Stimulated activated CD4-positive, alpha-beta T cell treated with anti-CD3 and anti-CD28 coated beads, TNF-alpha, amount 100 ng/mL, for 1 hour (primary cell): Measurements from ENCODE around the gene CBFB.
"Not testable (repeated sequence)": the region's sequence is repeated elsewhere in the genome, so short reads cannot be mapped to it uniquely, and the experiment has no call there.

Experiments
- DNase-seq, 3 donors: peaks; one replicate each; pipeline ENCODE4 v3.0.0-alpha.2; 2020; ENCODE audit warnings: low read depth in 3 of 3, low spot score in 1 of 3

Gene CBFB

DNA sequence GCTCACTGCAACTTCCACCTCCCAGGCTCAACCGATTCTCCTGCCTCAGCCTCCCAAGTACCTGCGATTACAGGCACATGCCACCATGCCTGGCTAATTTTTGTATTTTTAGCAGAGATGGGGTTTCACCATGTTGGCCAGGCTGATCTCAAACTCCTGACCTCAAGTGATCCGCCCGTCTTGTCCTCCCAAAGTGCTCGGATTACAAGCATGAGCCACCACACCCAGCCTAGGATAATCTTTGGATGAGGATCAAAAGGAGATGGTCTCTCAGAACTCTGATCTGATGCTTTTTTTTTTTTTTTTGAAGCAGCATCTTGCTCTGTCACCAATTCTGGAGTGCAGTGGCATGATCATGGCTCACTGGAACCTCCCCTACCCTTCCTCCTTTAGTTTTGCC is 93.8 kb downstream of the CBFB start:
- DNase-seq: not testable (repeated sequence)

DNA sequence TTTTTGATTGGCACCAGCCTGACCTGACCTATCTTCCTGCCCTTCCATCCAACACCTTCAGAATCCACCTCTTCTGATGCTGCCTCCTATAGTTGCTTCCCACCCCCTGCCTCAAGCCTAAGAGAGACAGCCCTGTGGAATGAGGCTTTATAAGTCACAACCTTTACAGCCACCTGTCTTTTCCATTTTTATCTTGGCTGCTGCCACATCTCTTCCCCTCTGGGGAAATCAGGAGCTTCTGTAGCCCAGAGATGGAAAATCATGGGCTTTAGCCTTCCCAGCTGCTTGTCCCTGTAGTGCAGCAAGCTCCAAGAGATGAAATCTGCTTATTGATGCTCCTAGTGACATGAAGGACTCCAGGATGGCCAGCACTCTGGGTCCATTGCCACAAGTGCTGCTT is 99.5 kb downstream of the CBFB start:
- DNase-seq: no peak

DNA sequence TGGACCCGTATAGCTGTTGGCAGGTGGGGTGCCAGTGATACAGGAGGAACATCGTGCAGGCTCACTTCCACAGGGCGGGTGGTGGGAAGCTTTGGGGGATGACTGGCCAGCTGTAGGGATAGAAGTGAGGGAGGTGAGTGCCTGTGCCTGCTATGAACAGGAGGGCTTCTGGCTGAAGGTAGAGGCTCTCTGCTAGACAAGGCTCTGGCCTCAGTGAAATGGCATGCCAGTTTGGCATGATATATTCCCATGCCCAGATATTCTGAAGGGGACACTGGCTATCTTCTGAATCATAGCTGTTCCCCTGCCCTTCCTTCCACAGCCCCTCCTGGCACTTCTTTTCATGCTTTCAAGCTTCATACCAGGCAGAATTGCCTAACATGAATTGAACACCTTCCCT is 99.9 kb downstream of the CBFB start:
- no peak for DNase-seq

DNA sequence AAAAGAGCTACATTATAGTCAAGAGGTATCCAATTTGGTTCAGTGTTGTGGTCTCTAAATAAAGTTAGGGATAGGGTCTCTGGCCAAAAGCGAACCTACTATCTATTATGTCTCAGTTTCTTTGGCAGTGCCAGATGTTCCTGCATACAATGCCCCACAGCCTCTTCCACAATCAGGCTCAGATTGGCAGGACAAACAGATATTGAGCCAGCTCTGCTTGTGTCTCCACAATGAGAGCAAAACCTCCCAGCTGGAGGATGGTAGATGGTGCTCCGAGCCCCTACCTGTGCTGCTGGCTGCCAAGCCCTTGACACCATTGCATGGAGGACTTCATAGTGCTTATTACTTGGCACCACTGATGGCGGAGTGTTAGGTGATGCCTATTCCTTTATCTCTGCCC is 100.5 kb downstream of the CBFB start:
- no peak for DNase-seq

GRCh38 chr16:67137605-67138004 is 108.7 kb downstream of the CBFB start:
- DNase-seq: no peak

DNA sequence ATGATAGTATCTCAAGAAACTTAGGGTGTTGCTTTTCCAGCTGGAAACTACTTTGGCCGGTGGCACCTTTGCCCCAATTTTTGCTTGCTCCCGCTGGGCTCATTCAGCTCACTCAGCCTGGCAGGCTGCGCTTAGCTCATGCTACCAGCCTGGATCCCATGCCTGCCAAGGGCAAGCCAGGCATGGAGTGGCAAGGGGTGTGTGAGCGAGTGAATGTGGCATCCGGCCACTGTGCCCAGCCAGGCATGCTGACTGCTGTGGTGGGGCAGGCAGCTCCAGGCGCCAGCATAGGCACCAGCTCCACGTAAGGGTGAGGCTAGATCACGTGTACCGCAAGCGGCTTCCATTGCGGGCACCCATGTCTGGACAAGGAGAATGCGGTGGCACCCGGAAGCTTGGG is 112.4 kb downstream of the CBFB start:
- no peak for DNase-seq

DNA sequence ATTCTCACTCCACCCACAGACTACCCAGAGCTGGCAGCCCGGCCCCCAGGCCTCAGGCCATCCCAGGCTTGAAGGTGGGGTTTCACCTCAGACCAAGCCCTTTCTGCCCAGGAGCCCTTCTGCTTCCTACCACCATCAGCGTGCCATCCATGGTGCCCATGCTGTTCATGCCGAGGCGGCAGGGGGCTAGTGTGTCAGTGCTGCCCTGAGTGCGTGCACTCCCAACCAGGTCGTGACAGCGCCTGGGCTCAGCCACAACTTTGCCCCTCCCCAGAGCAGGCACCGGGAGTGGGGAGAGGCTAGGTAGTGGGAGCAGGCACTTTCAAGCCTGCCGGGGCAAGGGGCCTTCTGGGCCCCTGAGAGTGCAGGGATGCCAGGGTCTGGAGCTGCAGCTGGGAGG is 113.4 kb downstream of the CBFB start:
- DNase-seq: no peak

- no peak for DNase-seq
Observed at GRCh38 chr16:67144943-67145342, 116.0 kb downstream of the CBFB start.

DNA sequence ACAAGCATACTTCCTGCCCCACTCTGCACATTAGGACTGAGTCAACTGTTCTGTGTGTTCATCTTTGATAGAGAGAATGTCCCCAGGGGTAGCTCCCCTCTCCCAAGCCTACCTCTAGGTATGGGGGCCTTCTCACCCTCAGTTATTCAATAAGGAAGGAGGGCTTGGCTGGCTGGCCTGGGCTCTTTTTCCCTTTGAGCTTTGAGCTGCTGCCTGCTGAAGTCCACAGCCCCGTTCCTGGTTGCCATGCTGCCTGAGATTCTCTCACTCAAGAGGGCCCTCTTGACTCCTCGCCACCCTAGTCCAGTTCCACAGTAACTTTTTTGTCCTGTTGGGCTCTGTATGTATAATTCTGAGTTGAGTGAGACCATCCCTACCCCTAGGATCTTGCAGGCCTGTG is 116.8 kb downstream of the CBFB start:
- DNase-seq: no peak

- no peak for DNase-seq
Observed at GRCh38 chr16:67146523-67147357, 117.8 kb downstream of the CBFB start.

- no peak for DNase-seq
Observed at GRCh38 chr16:67147437-67148140, 118.6 kb downstream of the CBFB start.

DNA sequence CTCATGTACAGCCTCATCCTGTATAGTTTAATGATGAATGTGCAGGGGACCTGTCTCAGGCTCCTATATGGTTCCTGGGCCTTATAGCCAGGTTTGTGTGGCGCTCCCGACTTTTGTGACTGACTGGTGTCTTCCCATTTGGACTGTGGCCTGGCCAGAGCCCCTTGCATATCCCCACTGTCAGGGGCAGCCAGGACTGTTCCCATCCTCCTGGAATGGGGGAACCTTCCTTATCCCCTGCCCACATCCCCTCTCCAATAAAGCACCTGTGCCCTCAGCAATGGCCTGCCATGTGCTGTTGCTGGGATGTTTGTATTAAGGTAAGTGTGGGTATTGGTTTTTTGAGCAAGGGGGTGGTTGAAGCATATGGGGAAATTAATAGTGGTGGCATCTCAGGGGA is 119.3 kb downstream of the CBFB start:
- DNase-seq: no peak

DNA sequence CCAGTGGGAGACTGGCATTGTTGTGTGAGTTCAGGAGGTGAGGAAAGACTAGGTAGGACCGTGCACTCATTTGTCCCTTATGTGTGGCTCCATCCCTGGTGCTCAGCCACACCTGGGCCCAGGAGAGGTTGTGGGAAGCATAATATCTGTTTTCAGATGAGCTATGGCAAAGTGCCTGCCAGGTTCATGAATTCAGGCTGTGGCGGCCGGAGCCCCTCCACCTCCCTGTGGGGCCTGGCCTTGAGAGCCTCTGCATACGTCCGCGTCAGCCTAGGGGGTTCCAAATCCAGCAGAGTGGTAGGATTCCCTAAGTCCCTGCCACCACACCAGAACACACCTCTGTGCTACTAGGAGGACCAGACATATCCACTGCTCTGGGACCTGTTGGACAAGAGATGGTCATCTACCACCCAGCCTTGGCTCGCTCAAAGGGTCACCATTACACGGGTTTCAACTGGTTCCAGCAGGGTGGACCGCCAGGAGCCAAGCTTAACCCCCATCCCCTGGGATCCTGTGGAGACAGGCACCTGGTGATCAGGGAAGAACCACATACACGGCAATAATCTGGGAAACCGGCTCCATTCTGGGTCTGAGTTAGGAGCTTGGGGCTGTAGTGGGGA is 119.8 kb downstream of the CBFB start:
- DNase-seq: no peak

DNA sequence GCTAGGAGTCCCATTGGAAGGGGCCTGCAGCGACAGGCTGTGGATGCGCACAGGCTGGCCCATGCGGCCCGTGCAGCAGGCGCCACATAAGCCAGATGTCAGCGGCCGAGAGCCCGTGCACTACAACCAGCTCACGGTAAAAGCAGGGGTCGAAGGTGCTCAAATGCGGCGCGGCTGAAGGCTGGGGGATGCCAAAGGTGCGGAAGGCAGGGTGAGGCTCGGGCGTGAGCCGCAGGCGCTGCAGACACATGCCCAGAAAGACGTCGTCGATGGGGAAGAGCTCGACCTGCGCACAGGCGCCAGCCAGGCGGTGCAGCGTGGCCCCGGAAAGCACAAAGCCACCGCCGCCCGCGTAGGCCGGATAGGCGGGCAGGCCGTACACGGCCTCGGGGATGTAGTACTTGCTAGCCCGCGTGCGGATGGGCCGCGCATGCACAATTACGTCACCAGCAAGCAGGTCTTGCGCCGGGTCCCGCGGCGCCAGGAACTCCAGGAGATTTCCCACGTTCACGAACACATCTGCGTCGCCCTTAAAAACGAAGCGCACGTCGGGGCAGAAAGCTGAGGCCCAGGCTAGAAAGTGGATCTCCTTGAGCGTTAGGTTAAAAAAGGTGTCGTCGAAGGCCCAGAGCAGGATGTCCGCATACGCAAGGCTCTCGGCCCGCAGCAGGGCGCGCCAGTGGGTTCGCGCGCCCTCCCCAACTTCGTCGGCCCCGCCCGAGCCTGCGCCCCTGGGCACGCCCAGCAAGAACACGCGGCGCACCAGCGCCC is 120.5 kb downstream of the CBFB start:
- DNase-seq: no peak

GRCh38 chr16:67150047-67150832 is 121.3 kb downstream of the CBFB start:
- no peak for DNase-seq
